Thymus (tissue), 11 donors: ENCODE data around the gene DUSP14. TPM values are rescaled to one million over a fixed set of nuclear protein-coding genes. Genes with fewer than 3 reads are reported as not detected.

Experiments
- DNase-seq, 9 donors: peaks; one replicate each; pipeline ENCODE4 v3.0.0-alpha.2; 2013; ENCODE audit warnings: low spot score in 9 of 9, low read depth in 6 of 9, missing footprints in 1 of 9
- H3K27ac ChIP-seq, 2 donors: one replicate each; pipeline ENCODE4 v1.5.1; 2013; ENCODE audit warnings: control low read depth in 1 of 2, low read depth in 1 of 2, low read length in 1 of 2, mild to moderate bottlenecking in 1 of 2, moderate library complexity in 1 of 2
- H3K27me3 ChIP-seq, 2 donors: one replicate each; pipeline ENCODE4 v1.5.1; 2013; ENCODE audit warnings: low read length in 1 of 2; ENCODE audit not compliant: control insufficient read depth in 2 of 2, insufficient read depth in 1 of 2
- H3K36me3 ChIP-seq, 2 donors: one replicate each; pipeline ENCODE4 v1.5.1; 2013; ENCODE audit warnings: low read length in 1 of 2, mild to moderate bottlenecking in 1 of 2, moderate library complexity in 1 of 2; ENCODE audit not compliant: control insufficient read depth in 2 of 2, insufficient read depth in 2 of 2
- H3K4me1 ChIP-seq, 2 donors: one replicate each; pipeline ENCODE4 v1.5.1; 2013; ENCODE audit warnings: low read length in 2 of 2; ENCODE audit not compliant: control insufficient read depth in 2 of 2, insufficient read depth in 2 of 2
- H3K4me3 ChIP-seq, 2 donors: one replicate each; pipeline ENCODE4 v1.5.1; 2013; ENCODE audit warnings: low read length in 2 of 2, control low read depth in 1 of 2, mild to moderate bottlenecking in 1 of 2
- H3K9me3 ChIP-seq, 2 donors: one replicate each; pipeline ENCODE4 v1.5.1; 2013; ENCODE audit warnings: low read length in 1 of 2, mild to moderate bottlenecking in 1 of 2; ENCODE audit not compliant: control insufficient read depth in 2 of 2, insufficient read depth in 1 of 2
- WGBS: extraction: QIAGEN DNeasy Blood & Tissue Kit; methylation state at CpG from one replicate; pipeline ENCODE4 v1.1.7; 2013; 5-methylcytosine and 5-hydroxymethylcytosine counted together
- polyA plus RNA-seq: library from polyadenylated mRNA; stranded (reverse); fragments of 200-250 nt; gene quantifications from one replicate; pipeline ENCODE4 v1.2.3, GENCODE V29; 2013
- total RNA-seq: library from RNA; stranded (reverse); fragments of 120-200 nt; gene quantifications from one replicate; pipeline ENCODE4 v1.2.4, GENCODE V29; 2013
- donor health status: healthy.

Gene DUSP14
- total and polyA plus RNA-seq, 2 donors, result 16.2 to 18.4 TPM

GRCh38 chr17:37479025-37479424 lies 10.7 kb upstream of the DUSP14 start:
- H3K4me1 ChIP-seq, result peaks cover 0 to 4% of the 10 kb centered on the region in 2 donors
- no peak overlapping the region for H3K27ac ChIP-seq
- WGBS, result 98% methylated on average over 1 of the region's 1 CpG
- no peak for DNase-seq
- no peak overlapping the region for H3K4me3 ChIP-seq
- H3K9me3 ChIP-seq, result no peaks in the 10 kb centered on the region
- H3K27me3 ChIP-seq, result no peaks in the 10 kb centered on the region
- H3K36me3 ChIP-seq, result peaks cover 35 to 43% of the 10 kb centered on the region in 2 donors

DNA sequence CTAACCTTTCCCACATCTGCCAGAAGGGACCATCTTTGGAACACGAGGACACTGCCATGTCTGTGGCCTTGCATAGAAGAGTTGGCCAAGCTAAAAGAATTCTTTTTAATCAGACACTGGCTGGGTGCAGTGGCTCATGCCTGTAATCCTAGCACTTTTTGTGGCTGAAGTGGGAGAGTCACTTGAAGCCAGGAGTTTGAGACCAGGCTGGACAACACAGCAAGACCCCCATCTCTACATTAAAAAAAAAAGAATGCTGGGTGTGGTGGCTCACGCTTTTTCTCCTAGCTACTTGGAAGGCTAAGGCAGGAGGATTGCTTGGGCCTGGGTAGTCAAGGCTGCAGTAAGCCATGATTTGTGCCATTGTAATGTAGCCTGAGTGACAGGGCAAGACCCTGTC lies 9.3 kb upstream of the DUSP14 start:
- H3K27ac ChIP-seq, result no peak overlapping the region
- H3K27me3 ChIP-seq, result no peaks in the 10 kb centered on the region
- peaks cover 0 to 4% of the 10 kb centered on the region in 2 donors for H3K4me1 ChIP-seq
- no peaks in the 10 kb centered on the region for H3K9me3 ChIP-seq
- H3K4me3 ChIP-seq, result no peak overlapping the region
- DNase-seq, result no peak
- WGBS, result 99% methylated on average over 2 of the region's 2 CpGs
- H3K36me3 ChIP-seq, result peaks cover 25 to 33% of the 10 kb centered on the region in 2 donors

GRCh38 chr17:37481001-37481665 lies 8.6 kb upstream of the DUSP14 start:
- peaks cover 0 to 4% of the 10 kb centered on the region in 2 donors for H3K4me1 ChIP-seq
- no peaks in the 10 kb centered on the region for H3K9me3 ChIP-seq
- WGBS, result 98% methylated on average over 9 of the region's 9 CpGs
- H3K27me3 ChIP-seq, result no peaks in the 10 kb centered on the region
- H3K4me3 ChIP-seq, result no peak overlapping the region
- peaks cover 24 to 26% of the 10 kb centered on the region in 2 donors for H3K36me3 ChIP-seq
- DNase-seq, result no peak
- H3K27ac ChIP-seq, result peak overlapping the region in 1 of 2 donors; percentile 1

DNA sequence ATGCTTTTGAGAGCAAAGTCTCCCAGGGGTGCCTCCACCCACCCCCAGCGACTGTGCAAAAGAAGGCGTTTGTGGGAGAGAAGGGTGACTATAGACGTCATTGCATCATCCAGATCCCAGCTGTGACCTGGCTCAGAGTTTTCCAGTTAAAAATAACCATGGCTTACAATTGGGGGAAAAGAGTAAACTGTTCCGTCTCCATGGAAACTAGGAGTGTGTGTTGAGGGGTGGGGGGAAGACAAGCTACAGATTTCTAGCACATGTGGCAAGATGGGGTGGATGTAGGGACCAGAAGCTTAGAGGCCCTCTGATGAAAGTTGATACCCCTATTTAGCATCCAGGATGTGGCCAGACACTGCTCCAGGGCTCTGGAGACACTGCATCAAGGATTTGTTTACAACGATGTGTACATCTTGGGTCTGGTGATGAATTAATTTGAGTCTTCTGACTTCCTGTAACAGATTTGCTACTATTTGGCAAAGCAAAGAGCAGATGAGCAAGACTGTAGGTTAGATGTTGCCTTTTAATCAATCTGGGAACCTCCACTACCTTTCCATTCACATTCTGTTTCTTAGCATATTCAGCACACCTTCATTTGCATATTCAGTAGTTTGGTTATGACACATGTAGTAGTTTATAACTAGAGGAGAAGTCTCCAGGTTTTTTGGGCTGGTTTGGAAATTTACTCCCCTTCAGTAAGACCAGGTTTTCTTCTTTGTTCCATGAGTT lies 6.2 kb upstream of the DUSP14 start:
- H3K4me3 ChIP-seq, result no peak overlapping the region
- peaks cover 3 to 4% of the 10 kb centered on the region in 2 donors for H3K27me3 ChIP-seq
- WGBS, result 93% methylated on average over 5 of the region's 5 CpGs
- no peaks in the 10 kb centered on the region for H3K9me3 ChIP-seq
- H3K4me1 ChIP-seq, result peaks cover 0 to 5% of the 10 kb centered on the region in 2 donors
- DNase-seq, result no peak
- H3K36me3 ChIP-seq, result peaks cover 4 to 9% of the 10 kb centered on the region in 2 donors
- H3K27ac ChIP-seq, result peak overlapping the region in 1 of 2 donors; percentile 31

DNA sequence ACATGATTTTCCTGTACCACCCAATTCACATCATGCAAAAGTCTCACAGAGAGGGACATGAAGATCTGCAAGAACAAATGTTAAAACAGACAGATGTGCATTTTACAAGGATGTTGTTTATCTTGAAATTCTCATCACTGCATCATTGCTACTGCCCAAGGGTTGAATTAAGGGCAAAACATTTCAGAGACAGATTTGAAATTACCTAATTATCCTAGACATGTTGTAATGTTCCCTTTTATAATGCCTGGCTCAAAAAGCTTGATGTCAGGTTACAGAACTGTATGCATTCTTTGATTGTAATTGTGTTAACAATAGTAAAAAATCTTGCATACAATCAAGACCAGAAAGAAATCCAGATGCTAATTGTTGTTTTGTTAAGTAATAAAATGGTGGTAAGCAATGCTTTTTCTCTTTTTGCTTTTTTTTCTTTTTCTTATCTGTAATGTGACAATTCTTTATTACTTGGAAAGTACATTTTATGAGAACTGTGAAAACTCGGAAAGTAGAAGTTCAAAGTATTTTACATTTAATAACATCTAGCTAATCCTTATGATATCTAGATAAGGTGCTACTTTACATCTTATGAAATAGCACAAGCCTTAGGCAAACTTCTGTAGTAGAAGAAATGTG lies 3.6 kb upstream of the DUSP14 start:
- H3K9me3 ChIP-seq, result no peaks in the 10 kb centered on the region
- H3K4me3 ChIP-seq, result no peak overlapping the region
- no peak overlapping the region for H3K27ac ChIP-seq
- peaks cover 0 to under 1% of the 10 kb centered on the region in 2 donors for H3K36me3 ChIP-seq
- DNase-seq, result no peak
- peaks cover 4 to 23% of the 10 kb centered on the region in 2 donors for H3K4me1 ChIP-seq
- 99% methylated on average over 1 of the region's 1 CpG for WGBS
- H3K27me3 ChIP-seq, result peaks cover 8 to 19% of the 10 kb centered on the region in 2 donors

- H3K36me3 ChIP-seq, result no peaks in the 10 kb centered on the region
- peaks cover 4 to 23% of the 10 kb centered on the region in 2 donors for H3K4me1 ChIP-seq
- peak overlapping the region; percentile 46 to 78 for H3K27ac ChIP-seq
- peaks cover 8 to 19% of the 10 kb centered on the region in 2 donors for H3K27me3 ChIP-seq
- 33% methylated on average over 7 of the region's 7 CpGs for WGBS
- peak overlapping the region in 1 of 2 donors; percentile 78 for H3K4me3 ChIP-seq
- peak in 3 of 9 donors; percentile 10 to 35 (median 11) for DNase-seq
- H3K9me3 ChIP-seq, result no peaks in the 10 kb centered on the region
Measured at GRCh38 chr17:37488009-37488604, 1.6 kb upstream of the DUSP14 start.

- Histone ChIP-seq H3K27me3 (peaks cover 8 to 19% of the 10 kb centered on the region in 2 donors), H3K4me3 (peak overlapping the region; percentile 62 to 78), H3K36me3 (no peaks in the 10 kb centered on the region), H3K9me3 (no peaks in the 10 kb centered on the region), H3K27ac (peak overlapping the region; percentile 78 to 95), H3K4me1 (peaks cover 4 to 22% of the 10 kb centered on the region in 2 donors)
- WGBS, result 5% methylated on average over 25 of the region's 25 CpGs
- peak in 7 of 9 donors; percentile 12 to 58 (median 28) for DNase-seq
Measured at GRCh38 chr17:37488607-37489196, 989 bp upstream of the DUSP14 start.

DNA sequence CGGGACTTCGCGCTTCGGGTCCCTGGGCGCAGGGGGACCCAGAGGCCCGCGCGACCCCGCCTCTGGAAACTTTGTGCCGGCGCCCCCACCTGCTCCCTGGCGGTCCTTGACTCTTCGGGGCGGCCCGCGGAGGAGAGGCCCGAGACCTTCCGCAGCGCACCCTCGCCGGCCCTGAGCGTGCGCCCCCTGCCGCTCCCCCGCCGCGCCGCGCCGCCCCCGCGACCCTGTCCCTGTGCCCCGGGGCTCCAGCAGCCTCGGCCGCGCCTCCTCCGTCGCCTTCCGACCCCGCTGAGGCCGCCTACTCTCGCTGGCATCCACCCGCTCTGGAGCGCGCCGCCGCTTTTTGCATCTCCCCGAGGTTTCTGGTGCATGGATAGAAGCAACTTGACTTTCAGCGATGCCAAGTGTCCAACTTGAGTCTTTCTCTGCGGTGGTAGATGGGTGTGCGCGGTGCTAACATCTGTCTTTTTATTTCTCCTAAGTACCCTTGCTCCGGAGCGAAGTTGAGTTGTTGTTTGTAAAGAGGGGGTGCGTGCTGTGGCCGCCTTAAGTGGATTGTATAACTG lies 414 bp downstream of the DUSP14 start:
- DNase-seq, result peak; percentile 16 to 84 (median 57)
- peak overlapping the region; percentile 10 to 80 for H3K27ac ChIP-seq
- no peaks in the 10 kb centered on the region for H3K9me3 ChIP-seq
- no peaks in the 10 kb centered on the region for H3K36me3 ChIP-seq
- peak overlapping the region; percentile 60 to 78 for H3K4me3 ChIP-seq
- peaks cover 8 to 19% of the 10 kb centered on the region in 2 donors for H3K27me3 ChIP-seq
- H3K4me1 ChIP-seq, result peaks cover 4 to 22% of the 10 kb centered on the region in 2 donors
- WGBS, result under 1% methylated on average over 56 of the region's 56 CpGs
